HepG2 (cell line): ENCODE data around the gene TNFSF13. TPM values are rescaled to one million over a fixed set of nuclear protein-coding genes. Genes with fewer than 3 reads are reported as not detected.

Experiments
- ATF7 ChIP-seq, 2 experiments: fragments of 450-650 bp in 1 of 2; sonication (generic) in 1 of 2; formaldehyde crosslinking in 1 of 2; IDR thresholded peaks; 2 replicates each; pipeline versions ENCODE4 v1.4.0 to v1.6.1; 2016 to 2020; ENCODE audit warnings: antibody characterized with exemption in 1 of 2, mild to moderate bottlenecking in 1 of 2, missing genetic modification reagents in 1 of 2
- ATF7-NPFF ChIP-seq: sonication (generic); formaldehyde crosslinking; IDR thresholded peaks from 2 replicates; pipeline ENCODE4 v1.8.1; 2023; ENCODE audit warnings: mild to moderate bottlenecking, low read depth, missing genetic modification reagents, moderate library complexity
- BATF2 ChIP-seq: sonication (generic); formaldehyde crosslinking; IDR thresholded peaks from 2 replicates; pipeline ENCODE4 v1.8.0; 2022; ENCODE audit warnings: mild to moderate bottlenecking, missing genetic modification reagents, moderate library complexity
- ELF3 ChIP-seq: IDR thresholded peaks from 2 replicates; pipeline ENCODE4 v1.6.1; 2016; ENCODE audit warnings: missing genetic modification reagents, missing compliant biosample characterization
- FOXP1 ChIP-seq, 2 experiments: fragments of 450-650 bp in 1 of 2; IDR thresholded peaks; 2 replicates each; pipeline ENCODE4 v1.6.1; 2017 to 2018; ENCODE audit warnings: antibody characterized with exemption in 1 of 2
- KDM5B ChIP-seq: sonication (generic); formaldehyde crosslinking; IDR thresholded peaks from 2 replicates; pipeline ENCODE4 v1.4.0; 2020; ENCODE audit warnings: missing genetic modification reagents, mild to moderate bottlenecking, borderline replicate concordance
- KMT2A ChIP-seq: sonication (generic); formaldehyde crosslinking; IDR thresholded peaks from 2 replicates; pipeline ENCODE4 v1.4.0; 2020; ENCODE audit warnings: missing genetic modification reagents
- MTA1 ChIP-seq: sonication (generic); formaldehyde crosslinking; IDR thresholded peaks from 2 replicates; pipeline ENCODE4 v1.4.0; 2020; ENCODE audit warnings: missing genetic modification reagents, mild to moderate bottlenecking, borderline replicate concordance
- NCOR1 ChIP-seq: fragments of 200-600 bp; sonication (generic); IDR thresholded peaks from 2 replicates; pipeline ENCODE4 v1.7.0; 2017; ENCODE audit warnings: antibody characterized with exemption, low read length, borderline replicate concordance
- SOX13 ChIP-seq, 3 experiments: fragments of 450-650 bp in 1 of 3; sonication (generic) in 1 of 3; formaldehyde crosslinking in 1 of 3; IDR thresholded peaks in 2 of 3; conservative IDR thresholded peaks in 1 of 3; 2 replicates each; pipeline versions ENCODE4 v1.5.0 to v1.6.1; 2016 to 2020; ENCODE audit warnings: antibody characterized with exemption in 1 of 3, mild to moderate bottlenecking in 1 of 3, missing compliant biosample characterization in 1 of 3, missing genetic modification reagents in 1 of 3, moderate library complexity in 1 of 3
- SP2 ChIP-seq: sonication (generic); formaldehyde crosslinking; IDR thresholded peaks from 2 replicates; pipeline ENCODE4 v1.5.1; 2020; ENCODE audit warnings: mild to moderate bottlenecking, missing genetic modification reagents
- ZBTB39 ChIP-seq: sonication (generic); formaldehyde crosslinking; IDR thresholded peaks from 2 replicates; pipeline ENCODE4 v1.5.0; 2020; ENCODE audit warnings: missing genetic modification reagents
- ZFY ChIP-seq: sonication (generic); formaldehyde crosslinking; IDR thresholded peaks from 2 replicates; pipeline ENCODE4 v1.4.0; 2020; ENCODE audit warnings: missing genetic modification reagents
- ZMYM2 ChIP-seq: sonication (generic); formaldehyde crosslinking; IDR thresholded peaks from 2 replicates; pipeline ENCODE4 v1.8.0; 2022; ENCODE audit warnings: mild to moderate bottlenecking, missing genetic modification reagents
- ZNF20 ChIP-seq: sonication (generic); formaldehyde crosslinking; IDR thresholded peaks from 2 replicates; pipeline ENCODE4 v1.4.0; 2020; ENCODE audit warnings: mild to moderate bottlenecking, moderate library complexity, missing genetic modification reagents
- ZNF230 ChIP-seq: sonication (generic); formaldehyde crosslinking; IDR thresholded peaks from 2 replicates; pipeline ENCODE4 v1.4.0; 2020; ENCODE audit warnings: mild to moderate bottlenecking, missing genetic modification reagents
- ZNF772 ChIP-seq: sonication (generic); formaldehyde crosslinking; IDR thresholded peaks from 2 replicates; pipeline ENCODE4 v1.5.0; 2020; ENCODE audit warnings: mild to moderate bottlenecking, missing genetic modification reagents
- ZNF782 ChIP-seq: sonication (generic); formaldehyde crosslinking; IDR thresholded peaks from 2 replicates; pipeline ENCODE4 v1.4.0; 2020; ENCODE audit warnings: missing genetic modification reagents, mild to moderate bottlenecking, borderline replicate concordance
- ZNF784 ChIP-seq: sonication (generic); formaldehyde crosslinking; IDR thresholded peaks from 2 replicates; pipeline ENCODE4 v1.5.1; 2020; ENCODE audit warnings: missing genetic modification reagents, mild to moderate bottlenecking, borderline replicate concordance
- ZSCAN9 ChIP-seq: IDR thresholded peaks from 2 replicates; pipeline ENCODE4 v1.6.1; 2016; ENCODE audit warnings: borderline replicate concordance
- polyA plus RNA-seq, 8 experiments: library from polyadenylated mRNA; depleted of rRNA in 3 of 8; stranded (reverse) in 7 of 8; unstranded in 1 of 8; fragments of >200 nt; fragmentation: Illumina TruSeq in 4 of 8; extraction: Trizol in 4 of 8; gene quantifications; 2 replicates each; pipeline versions ENCODE4 v1.2.1 to v1.2.3, GENCODE V29; 2011 to 2016; ENCODE audit warnings: low read depth in 4 of 8, missing spikeins in 1 of 8, mixed read lengths in 1 of 8; ENCODE audit not compliant: insufficient read depth in 1 of 8
- total RNA-seq, 5 experiments: library from RNA; depleted of rRNA; stranded (reverse); fragments of >200 nt; fragmentation: Illumina TruSeq; extraction: Trizol; gene quantifications; 2 replicates each; pipeline ENCODE4 v1.2.3, GENCODE V29; 2016; ENCODE audit warnings: low read depth in 1 of 5
- TF ChIP-seq, protein P1 (sequence below): sonication (generic); formaldehyde crosslinking; IDR thresholded peaks from 2 replicates; pipeline ENCODE4 v1.8.1; 2023; ENCODE audit warnings: mild to moderate bottlenecking, inconsistent platforms, moderate library complexity, missing genetic modification reagents, borderline replicate concordance
- TF ChIP-seq, protein P2 (sequence below): IDR thresholded peaks from 2 replicates; pipeline ENCODE4 v1.6.1; 2016; ENCODE audit warnings: mild to moderate bottlenecking

Gene TNFSF13
- total and polyA plus RNA-seq, 2 of the 13 experiments (the other 11 are each of a cell fraction or from before 2014, with no cell fraction given): 2.5 to 3.3 TPM

GRCh38 chr17:7573324-7574080, 15.0 kb downstream of the TNFSF13 start (continued):
- TF ChIP-seq ZNF784 (no peak), ATF7 (IDR thresholded peaks at IDR 0.05) (peak; percentile 25; the same call in 1 of the 2 replicates), ATF7 (CRISPR knock-in tag; IDR thresholded peaks at IDR 0.05) (no peak), ZNF20 (CRISPR knock-in tag) (no peak), ELF3 (CRISPR knock-in tag) (peak; percentile 49; the same call in 1 of the 2 replicates), KMT2A (CRISPR knock-in tag) (peak; percentile 49; the same call in 1 of the 2 replicates), ZSCAN9 (CRISPR knock-in tag) (peak; percentile 34; the same call in 1 of the 2 replicates), SP2 (CRISPR knock-in tag) (no peak; the same call in 1 of the 2 replicates), ATF7-NPFF (peak; percentile 51; the same call in 1 of the 2 replicates), ZNF772 (CRISPR knock-in tag) (0 out of 2 replicates have a peak, but pooled peaks have one; percentile 6), NCOR1 (peak; percentile 69; the same call in 1 of the 2 replicates), MTA1 (CRISPR knock-in tag) (no peak), FOXP1 (IDR thresholded peaks at IDR 0.05) (no peak), FOXP1 (CRISPR knock-in tag; IDR thresholded peaks at IDR 0.05) (peak; percentile 38; the same call in 1 of the 2 replicates), SOX13 (IDR thresholded peaks at IDR 0.05) (no peak), SOX13 (CRISPR knock-in tag; conservative IDR thresholded peaks at IDR 0.05 in 1 of 2, IDR thresholded peaks at IDR 0.05 in 1 of 2) (peak in 1 of 2 experiments; percentile 70; a peak in 3 of 4 replicates), BATF2 (CRISPR knock-in tag) (no peak), ZMYM2 (CRISPR knock-in tag) (no peak), ZNF230 (CRISPR knock-in tag) (no peak), ZFY (peak; percentile 74), KDM5B (peak; percentile 58), ZBTB39 (CRISPR knock-in tag) (no peak), ZNF782 (CRISPR knock-in tag) (no peak)
- TF ChIP-seq, protein P1, sequence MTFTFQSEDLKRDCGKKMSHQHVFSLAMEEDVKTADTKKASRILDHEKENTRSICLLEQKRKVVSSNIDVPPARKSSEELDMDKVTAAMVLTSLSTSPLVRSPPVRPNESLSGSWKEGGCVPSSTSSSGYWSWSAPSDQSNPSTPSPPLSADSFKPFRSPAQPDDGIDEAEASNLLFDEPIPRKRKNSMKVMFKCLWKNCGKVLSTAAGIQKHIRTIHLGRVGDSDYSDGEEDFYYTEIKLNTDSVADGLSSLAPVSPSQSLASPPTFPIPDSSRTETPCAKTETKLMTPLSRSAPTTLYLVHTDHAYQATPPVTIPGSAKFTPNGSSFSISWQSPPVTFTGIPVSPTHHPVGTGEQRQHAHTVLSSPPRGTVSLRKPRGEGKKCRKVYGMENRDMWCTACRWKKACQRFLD (CRISPR knock-in tag): no peak
- TF ChIP-seq, protein P2, sequence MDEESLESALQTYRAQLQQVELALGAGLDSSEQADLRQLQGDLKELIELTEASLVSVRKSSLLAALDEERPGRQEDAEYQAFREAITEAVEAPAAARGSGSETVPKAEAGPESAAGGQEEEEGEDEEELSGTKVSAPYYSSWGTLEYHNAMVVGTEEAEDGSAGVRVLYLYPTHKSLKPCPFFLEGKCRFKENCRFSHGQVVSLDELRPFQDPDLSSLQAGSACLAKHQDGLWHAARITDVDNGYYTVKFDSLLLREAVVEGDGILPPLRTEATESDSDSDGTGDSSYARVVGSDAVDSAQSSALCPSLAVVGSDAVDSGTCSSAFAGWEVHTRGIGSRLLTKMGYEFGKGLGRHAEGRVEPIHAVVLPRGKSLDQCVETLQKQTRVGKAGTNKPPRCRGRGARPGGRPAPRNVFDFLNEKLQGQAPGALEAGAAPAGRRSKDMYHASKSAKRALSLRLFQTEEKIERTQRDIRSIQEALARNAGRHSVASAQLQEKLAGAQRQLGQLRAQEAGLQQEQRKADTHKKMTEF (CRISPR knock-in tag): peak; percentile 40; the same call in 1 of the 2 replicates
